ENCODE measurements around the gene WDR64.

GRCh38 chr1:241654019-241654418 lies 1.9 kb downstream of the WDR64 start:
- no peak for TF ChIP-seq CTCF (conservative IDR thresholded peaks at IDR 0.05)
- no peak for TF ChIP-seq EZH2 (IDR thresholded peaks at IDR 0.05; ENCODE audit: low read depth)
